H1 (cell line): ENCODE data around the gene SFRP5. TPM values are rescaled to one million over a fixed set of nuclear protein-coding genes. Genes with fewer than 3 reads are reported as not detected.

Source experiments
- CTCF ChIA-PET: fragments of 300-600 bp; sonication (Branson Sonifier 250); formaldehyde crosslinking; loops from one replicate; lab custom pipeline; 2021; ENCODE audit not compliant: partially characterized antibody; lab: Charles Lee
- POLR2A ChIA-PET: fragments of 300-600 bp; sonication (Branson Sonifier 250); formaldehyde crosslinking; loops from one replicate; lab custom pipeline; 2021; ENCODE audit warnings: inconsistent platforms; ENCODE audit not compliant: partially characterized antibody; lab: Charles Lee
- DNase-seq, 2 experiments: peaks; one replicate each; pipeline versions ENCODE4 v3.0.0 to v3.0.0-alpha.2; 2010 to 2022; ENCODE audit warnings: low spot score in 2 of 2, low read depth in 1 of 2, mixed read lengths in 1 of 2
- FAIRE-seq: peaks from 2 replicates; lab custom pipeline; 2011; peaks lifted over from hg19 to GRCh38; lab: Jason Lieb, UNC
- H2AFZ ChIP-seq: 2 replicates; pipeline ENCODE4 v1.8.1; 2012; ENCODE audit warnings: low read length, inconsistent platforms
- H2AK5ac ChIP-seq: 2 replicates; pipeline ENCODE4 v1.6.1; 2013; ENCODE audit warnings: low read depth, low read length
- H2BK120ac ChIP-seq: replicated peaks from 2 replicates; pipeline ENCODE3; 2013; ENCODE audit warnings: low read depth, low read length, inconsistent platforms
- H2BK12ac ChIP-seq: 2 replicates; pipeline ENCODE4 v1.6.1; 2013; ENCODE audit warnings: low read depth, low read length
- H2BK15ac ChIP-seq: 2 replicates; pipeline ENCODE4 v1.6.1; 2013; ENCODE audit warnings: low read length
- H2BK20ac ChIP-seq: 2 replicates; pipeline ENCODE4 v1.6.1; 2013; ENCODE audit warnings: low read length
- H2BK5ac ChIP-seq: 2 replicates; pipeline ENCODE4 v1.6.1; 2013; ENCODE audit warnings: low read depth, low read length
- H3K14ac ChIP-seq: 2 replicates; pipeline ENCODE4 v1.6.1; 2013; ENCODE audit warnings: inconsistent platforms; ENCODE audit not compliant: insufficient read length
- H3K18ac ChIP-seq: 2 replicates; pipeline ENCODE4 v1.6.1; 2013; ENCODE audit warnings: low read length; ENCODE audit errors: extremely low read depth
- H3K23ac ChIP-seq: 2 replicates; pipeline ENCODE4 v1.6.1; 2013; ENCODE audit warnings: inconsistent platforms; ENCODE audit not compliant: insufficient read length
- H3K23me2 ChIP-seq: 2 replicates; pipeline ENCODE4 v1.6.1; 2013; ENCODE audit warnings: low read depth, low read length
- H3K27ac ChIP-seq: 2 replicates; pipeline ENCODE4 v1.6.1; 2011; ENCODE audit warnings: low read depth, low read length, inconsistent platforms
- H3K27me3 ChIP-seq, 4 experiments: replicated peaks in 1 of 4; 1 replicate in 1 of 4; 2 replicates in 3 of 4; pipeline versions ENCODE4 v1.6.1 to v1.8.1; 2011 to 2013; ENCODE audit warnings: low read length in 3 of 4, mild to moderate bottlenecking in 3 of 4, inconsistent platforms in 2 of 4, mixed read lengths in 2 of 4, moderate library complexity in 1 of 4; ENCODE audit not compliant: control insufficient read depth in 3 of 4, insufficient read depth in 3 of 4; ENCODE audit errors: extremely low read depth in 1 of 4
- H3K36me3 ChIP-seq, 4 experiments: 2 replicates each; pipeline versions ENCODE4 v1.6.1 to v1.8.1; 2011 to 2013; ENCODE audit warnings: mild to moderate bottlenecking in 4 of 4, low read length in 3 of 4, moderate library complexity in 2 of 4, control low read depth in 1 of 4, inconsistent platforms in 1 of 4; ENCODE audit not compliant: insufficient read depth in 4 of 4, control insufficient read depth in 2 of 4
- H3K4ac ChIP-seq: replicated peaks from 2 replicates; pipeline ENCODE3; 2013; ENCODE audit warnings: low read length, low read depth, mixed read lengths, inconsistent platforms; ENCODE audit not compliant: insufficient read length
- H3K4me1 ChIP-seq, 4 experiments: replicated peaks in 1 of 4; 1 replicate in 1 of 4; 2 replicates in 3 of 4; pipeline versions ENCODE4 v1.6.1 to v1.8.1; 2011 to 2013; ENCODE audit warnings: low read length in 3 of 4, inconsistent platforms in 2 of 4, mixed read lengths in 1 of 4; ENCODE audit not compliant: insufficient read depth in 4 of 4, control insufficient read depth in 3 of 4
- H3K4me2 ChIP-seq, 2 experiments: 2 replicates each; pipeline versions ENCODE4 v1.6.1 to v1.8.1; 2011 to 2013; ENCODE audit warnings: low read depth in 2 of 2, low read length in 2 of 2, control low read depth in 1 of 2, inconsistent platforms in 1 of 2, mild to moderate bottlenecking in 1 of 2; ENCODE audit not compliant: insufficient read depth in 1 of 2
- H3K4me3 ChIP-seq, 4 experiments: fragments of 200-600, 300-600 bp in 1 of 4; sonication (generic), shearing (Covaris generic), sonication (Bioruptor Twin) in 1 of 4; 2 replicates each; pipeline versions ENCODE4 v1.5.1 to v1.8.1; 2011 to 2016; ENCODE audit warnings: low read length in 4 of 4, low read depth in 3 of 4, control low read depth in 2 of 4, inconsistent platforms in 2 of 4, mild to moderate bottlenecking in 2 of 4, mixed read lengths in 1 of 4, moderate library complexity in 1 of 4; ENCODE audit not compliant: insufficient read depth in 2 of 4; ENCODE audit errors: extremely low read depth in 1 of 4
- H3K56ac ChIP-seq: replicated peaks from 2 replicates; pipeline ENCODE3; 2013; ENCODE audit warnings: low read depth, mild to moderate bottlenecking, mixed read lengths, low read length, inconsistent platforms; ENCODE audit not compliant: insufficient read length
- H3K79me1 ChIP-seq: 2 replicates; pipeline ENCODE4 v1.6.1; 2013; ENCODE audit warnings: low read depth, low read length, control low read depth
- H3K79me2 ChIP-seq, 2 experiments: 2 replicates each; pipeline versions ENCODE4 v1.6.1 to v1.8.1; 2012 to 2013; ENCODE audit warnings: low read length in 2 of 2, mild to moderate bottlenecking in 2 of 2, inconsistent platforms in 1 of 2; ENCODE audit not compliant: insufficient read depth in 2 of 2, control insufficient read depth in 1 of 2
- H3K9ac ChIP-seq, 4 experiments: replicated peaks in 1 of 4; 1 replicate in 1 of 4; 2 replicates in 3 of 4; pipeline versions ENCODE4 v1.6.1 to v1.8.1; 2011 to 2013; ENCODE audit warnings: low read depth in 3 of 4, low read length in 3 of 4, control low read depth in 2 of 4, mild to moderate bottlenecking in 2 of 4, moderate library complexity in 2 of 4, inconsistent platforms in 1 of 4; ENCODE audit errors: extremely low read depth in 1 of 4
- H3K9me3 ChIP-seq, 2 experiments: 2 replicates each; pipeline versions ENCODE4 v1.6.1 to v1.8.1; 2012 to 2013; ENCODE audit warnings: mild to moderate bottlenecking in 2 of 2, moderate library complexity in 2 of 2, control low read depth in 1 of 2, inconsistent platforms in 1 of 2, low read depth in 1 of 2, low read length in 1 of 2, mixed read lengths in 1 of 2; ENCODE audit not compliant: insufficient read depth in 2 of 2
- H4K20me1 ChIP-seq, 2 experiments: replicated peaks in 1 of 2; 2 replicates each; pipeline versions ENCODE3 to v1.8.1; 2011 to 2013; ENCODE audit warnings: inconsistent platforms in 2 of 2, low read length in 2 of 2, mild to moderate bottlenecking in 1 of 2; ENCODE audit not compliant: insufficient read depth in 2 of 2, control insufficient read depth in 1 of 2
- H4K5ac ChIP-seq: 2 replicates; pipeline ENCODE4 v1.6.1; 2013; ENCODE audit warnings: low read length, low read depth, mixed read lengths, inconsistent platforms; ENCODE audit not compliant: insufficient read length
- H4K8ac ChIP-seq: 2 replicates; pipeline ENCODE4 v1.8.0; 2013; ENCODE audit warnings: mild to moderate bottlenecking, moderate library complexity, low read length, inconsistent platforms; ENCODE audit not compliant: insufficient read depth; ENCODE audit errors: extremely low read depth
- H4K91ac ChIP-seq: replicated peaks from 2 replicates; pipeline ENCODE3; 2013; ENCODE audit warnings: low read length, mixed read lengths, inconsistent platforms; ENCODE audit not compliant: insufficient read length
- CEBPB ChIP-seq: IDR thresholded peaks from 2 replicates; pipeline ENCODE4 v1.6.1; 2012; ENCODE audit warnings: low read depth, low read length
- CREB1 ChIP-seq: IDR thresholded peaks from 2 replicates; pipeline ENCODE4 v1.6.1; 2012; ENCODE audit warnings: inconsistent platforms
- HDAC6 ChIP-seq: IDR thresholded peaks from one replicate; pipeline ENCODE4 v1.7.1; 2012; ENCODE audit warnings: low read depth, mild to moderate bottlenecking, inconsistent platforms, low read length, moderate library complexity
- JUN ChIP-seq: IDR thresholded peaks from 2 replicates; pipeline ENCODE4 v1.6.1; 2011; ENCODE audit warnings: low read depth, mild to moderate bottlenecking, improper control_type of control experiment, low read length
- POU5F1 ChIP-seq: IDR thresholded peaks from 2 replicates; pipeline ENCODE4 v1.6.1; 2011; ENCODE audit warnings: low read depth, mild to moderate bottlenecking, low read length, moderate library complexity
- RNF2 ChIP-seq: fragments of 200-900, 300-1000 bp; sonication (generic); IDR thresholded peaks from 2 replicates; pipeline ENCODE4 v1.7.1; 2016; ENCODE audit warnings: borderline replicate concordance, low read depth, mild to moderate bottlenecking, antibody characterized with exemption, low read length; ENCODE audit not compliant: poor library complexity, severe bottlenecking; ENCODE audit errors: missing control alignments
- RXRA ChIP-seq: IDR thresholded peaks from 2 replicates; pipeline ENCODE4 v1.6.1; 2011; ENCODE audit warnings: low read depth, mild to moderate bottlenecking, low read length, moderate library complexity; ENCODE audit not compliant: insufficient read depth
- SP2 ChIP-seq: IDR thresholded peaks from 2 replicates; pipeline ENCODE4 v1.6.1; 2012; ENCODE audit warnings: mild to moderate bottlenecking, low read length, inconsistent platforms
- SRF ChIP-seq: IDR thresholded peaks from 2 replicates; pipeline ENCODE4 v1.6.1; 2011; ENCODE audit warnings: mild to moderate bottlenecking, low read depth, low read length, moderate library complexity
- TAF1 ChIP-seq: IDR thresholded peaks from 2 replicates; pipeline ENCODE4 v1.6.1; 2011; ENCODE audit warnings: mild to moderate bottlenecking, low read depth, low read length
- TCF12 ChIP-seq: IDR thresholded peaks from 2 replicates; pipeline ENCODE4 v1.6.1; 2011; ENCODE audit warnings: low read depth, mild to moderate bottlenecking, low read length
- WGBS, 2 experiments: shearing (Covaris generic) in 1 of 2; methylation state at CpG; one replicate each; pipeline versions ENCODE4 v1.1.6 to v1.1.7; 2013 to 2015; ENCODE audit warnings: low lambda C conversion rate in 2 of 2, mixed read lengths in 2 of 2, inconsistent platforms in 1 of 2, low coverage in 1 of 2, missing lambda C conversion rate in 1 of 2; ENCODE audit not compliant: insufficient replicate concordance in 2 of 2, insufficient coverage in 1 of 2, insufficient read length in 1 of 2; ENCODE audit errors: extremely low coverage in 1 of 2, missing lambda C conversion rate in 1 of 2; 5-methylcytosine and 5-hydroxymethylcytosine counted together
- polyA plus RNA-seq, 7 experiments: library from polyadenylated mRNA; depleted of rRNA in 3 of 7; stranded (reverse) in 5 of 7; unstranded in 2 of 7; fragments of >200 nt in 5 of 7; fragments of 200-250 nt in 2 of 7; gene quantifications; 1 replicate in 5 of 7; 2 replicates in 1 of 7; 4 replicates in 1 of 7; pipeline versions ENCODE4 v1.2.1 to v1.2.3, GENCODE V29; 2011 to 2013; ENCODE audit warnings: missing spikeins in 2 of 7, mixed read lengths in 2 of 7
- total RNA-seq: library from RNA; stranded (reverse); fragmentation: NEBNext Ultra II Directional; extraction: Animal tissue kit (Norgen Biotek cat#: 25700); gene quantifications from 2 replicates; pipeline ENCODE4 v1.2.1, GENCODE V29; 2021
- TF ChIP-seq, protein P1 (sequence below), 3 experiments: IDR thresholded peaks; 1 replicate in 2 of 3; 2 replicates in 1 of 3; pipeline versions ENCODE4 v1.5.1 to v1.6.1; 2011; ENCODE audit warnings: low read length in 3 of 3, mild to moderate bottlenecking in 3 of 3, inconsistent platforms in 2 of 3, low read depth in 1 of 3, moderate library complexity in 1 of 3; ENCODE audit not compliant: insufficient read depth in 1 of 3; ENCODE audit errors: control extremely low read depth in 1 of 3

The SFRP5 gene
- total and polyA plus RNA-seq, 2 of the 8 experiments (the other 6 are each of a cell fraction or from before 2014, with no cell fraction given) = 3.9 to 5.9 TPM

DNA sequence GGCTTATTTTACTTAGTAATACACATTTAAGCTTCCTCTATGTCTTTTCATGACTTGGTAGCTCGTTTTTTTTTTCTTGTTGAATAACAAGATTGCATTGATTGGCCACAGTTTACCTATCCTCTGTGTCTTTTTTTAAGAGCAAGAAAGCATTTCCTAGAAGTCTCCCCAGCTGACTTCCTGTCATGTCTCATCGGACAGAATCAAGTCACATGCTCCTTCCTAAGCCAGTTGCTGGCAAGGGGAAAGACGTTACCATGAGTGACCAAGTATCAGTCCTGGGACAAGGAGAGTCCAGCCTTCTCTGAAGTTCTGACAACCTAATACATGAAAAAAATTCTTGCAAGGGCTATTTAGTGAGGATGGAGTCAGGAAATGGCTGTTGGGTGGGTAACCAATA lies 24.9 kb upstream of the SFRP5 start:
- FAIRE-seq = no peak
- H2BK12ac ChIP-seq = no peak overlapping the region
- H3K27ac ChIP-seq = no peak overlapping the region
- H3K9me3 ChIP-seq = no peaks in the 10 kb centered on the region; a peak in 1 of 4 replicates
- H4K5ac ChIP-seq = no peak overlapping the region
- no peak overlapping the region for H3K56ac ChIP-seq
- H4K20me1 ChIP-seq = no peaks in the 10 kb centered on the region
- H3K79me2 ChIP-seq = no peaks in the 10 kb centered on the region
- no peak overlapping the region for H2AFZ ChIP-seq
- DNase-seq = no peak
- H4K8ac ChIP-seq = no peak overlapping the region
- no peaks in the 10 kb centered on the region; the same call in 1 of the 2 replicates for H3K23me2 ChIP-seq
- peaks cover 0 to 3% (median 0%) of the 10 kb centered on the region in 4 experiments; a peak in 1 of 7 replicates for H3K4me1 ChIP-seq
- no peak overlapping the region for H2BK5ac ChIP-seq
- H3K23ac ChIP-seq = no peak overlapping the region
- CTCF ChIA-PET = interaction anchor here (0.6 to 15.1 kb wide), 11 partner anchors 10 to 628 kb away, joined by 3 to 236 read pairs (median 4); no protein-coding TSS in a partner anchor
- no peak overlapping the region for H2BK20ac ChIP-seq
- POLR2A ChIA-PET = no interaction called here
- H2AK5ac ChIP-seq = no peak overlapping the region
- no peak overlapping the region for H2BK120ac ChIP-seq
- WGBS, 2 experiments = 72% methylated on average over 3 of the region's 3 CpGs; no CpG with 5 or more reads in 1 of the 2 experiments
- no peak overlapping the region for H3K14ac ChIP-seq
- no peak overlapping the region for H3K4me3 ChIP-seq
- H3K36me3 ChIP-seq = no peaks in the 10 kb centered on the region
- no peak overlapping the region for H3K4me2 ChIP-seq
- H3K27me3 ChIP-seq = no peaks in the 10 kb centered on the region; a peak in 1 of 7 replicates
- H2BK15ac ChIP-seq = no peak overlapping the region
- no peak overlapping the region for H3K18ac ChIP-seq
- no peak overlapping the region for H3K4ac ChIP-seq
- no peaks in the 10 kb centered on the region for H3K79me1 ChIP-seq
- H3K9ac ChIP-seq = no peak overlapping the region
- H4K91ac ChIP-seq = no peak overlapping the region
- no peak for TF ChIP-seq JUN
- no peak for TF ChIP-seq CREB1
- no peak for TF ChIP-seq SP2
- TF ChIP-seq TCF12 = no peak
- no peak for TF ChIP-seq CEBPB
- TF ChIP-seq, protein P1, sequence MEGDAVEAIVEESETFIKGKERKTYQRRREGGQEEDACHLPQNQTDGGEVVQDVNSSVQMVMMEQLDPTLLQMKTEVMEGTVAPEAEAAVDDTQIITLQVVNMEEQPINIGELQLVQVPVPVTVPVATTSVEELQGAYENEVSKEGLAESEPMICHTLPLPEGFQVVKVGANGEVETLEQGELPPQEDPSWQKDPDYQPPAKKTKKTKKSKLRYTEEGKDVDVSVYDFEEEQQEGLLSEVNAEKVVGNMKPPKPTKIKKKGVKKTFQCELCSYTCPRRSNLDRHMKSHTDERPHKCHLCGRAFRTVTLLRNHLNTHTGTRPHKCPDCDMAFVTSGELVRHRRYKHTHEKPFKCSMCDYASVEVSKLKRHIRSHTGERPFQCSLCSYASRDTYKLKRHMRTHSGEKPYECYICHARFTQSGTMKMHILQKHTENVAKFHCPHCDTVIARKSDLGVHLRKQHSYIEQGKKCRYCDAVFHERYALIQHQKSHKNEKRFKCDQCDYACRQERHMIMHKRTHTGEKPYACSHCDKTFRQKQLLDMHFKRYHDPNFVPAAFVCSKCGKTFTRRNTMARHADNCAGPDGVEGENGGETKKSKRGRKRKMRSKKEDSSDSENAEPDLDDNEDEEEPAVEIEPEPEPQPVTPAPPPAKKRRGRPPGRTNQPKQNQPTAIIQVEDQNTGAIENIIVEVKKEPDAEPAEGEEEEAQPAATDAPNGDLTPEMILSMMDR (IDR thresholded peaks at IDR 0.05; ENCODE audit: control extremely low read depth in 1 of 3, insufficient read depth in 1 of 3, low read depth in 1 of 3, low read length in 3 of 3) = no peak
- TF ChIP-seq SRF = no peak
- no peak for TF ChIP-seq POU5F1
- no peak for TF ChIP-seq HDAC6
- TF ChIP-seq RXRA = no peak
- TF ChIP-seq RNF2 = no peak
- TF ChIP-seq TAF1 = no peak
